ENCODE measurements around the gene PTK7.
"Not testable (repeated sequence)": the region's sequence is repeated elsewhere in the genome, so short reads cannot be mapped to it uniquely, and the experiment has no call there.

The PTK7 gene

DNA sequence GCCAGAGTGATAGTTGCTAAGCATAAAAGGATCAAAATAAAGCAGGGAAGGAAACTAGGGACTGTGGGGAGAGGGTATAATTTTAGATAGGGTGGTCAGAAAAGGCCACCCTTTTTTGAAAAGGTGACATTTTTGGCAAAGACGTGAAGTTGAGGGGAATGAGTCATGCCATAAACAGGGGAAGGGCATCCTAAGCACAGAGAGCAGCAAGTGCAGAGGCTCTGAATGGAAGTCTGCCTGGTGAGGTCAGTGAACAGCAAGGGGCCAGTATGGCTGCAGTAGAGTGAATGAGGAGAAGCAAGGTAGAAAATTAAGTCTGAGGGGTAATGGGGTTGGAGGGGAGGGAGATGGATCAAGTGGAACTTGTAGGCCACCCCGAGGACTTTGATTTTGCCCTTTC lies 14.3 kb upstream of the PTK7 start:
- no peaks in the 10 kb centered on the region for H3K9me3 Mint-ChIP-seq (ENCODE audit: low read depth)
- H3K36me3 Mint-ChIP-seq: peaks cover 11% of the 10 kb centered on the region
- peak overlapping the region; percentile 22 for H3K4me3 Mint-ChIP-seq
- H3K27ac Mint-ChIP-seq: no peak overlapping the region
- H3K27me3 Mint-ChIP-seq: no peaks in the 10 kb centered on the region
- peaks cover 36% of the 10 kb centered on the region for H3K4me1 Mint-ChIP-seq (ENCODE audit: low read depth)

DNA sequence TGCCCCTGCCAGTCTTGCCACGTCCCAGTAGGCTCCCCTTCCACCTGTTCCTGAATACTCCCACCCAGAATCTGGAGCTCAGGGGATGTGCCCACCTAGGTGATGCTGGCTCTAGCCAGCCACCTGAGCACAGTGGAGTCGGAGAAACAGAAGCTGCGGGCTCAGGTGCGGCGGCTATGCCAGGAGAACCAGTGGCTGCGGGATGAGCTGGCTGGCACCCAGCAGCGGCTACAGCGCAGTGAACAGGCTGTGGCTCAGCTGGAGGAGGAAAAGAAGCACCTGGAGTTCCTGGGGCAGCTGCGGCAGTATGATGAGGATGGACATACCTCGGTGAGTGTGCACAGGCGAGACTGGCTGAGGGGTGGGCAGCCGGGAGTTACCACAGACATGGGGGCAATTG lies 13.3 kb upstream of the PTK7 start:
- Mint-ChIP-seq H3K4me3 (no peak overlapping the region), H3K27me3 (no peaks in the 10 kb centered on the region), H3K4me1 (ENCODE audit: low read depth) (peaks cover 33% of the 10 kb centered on the region), H3K27ac (no peak overlapping the region), H3K9me3 (ENCODE audit: low read depth) (no peaks in the 10 kb centered on the region), H3K36me3 (peaks cover 11% of the 10 kb centered on the region)

DNA sequence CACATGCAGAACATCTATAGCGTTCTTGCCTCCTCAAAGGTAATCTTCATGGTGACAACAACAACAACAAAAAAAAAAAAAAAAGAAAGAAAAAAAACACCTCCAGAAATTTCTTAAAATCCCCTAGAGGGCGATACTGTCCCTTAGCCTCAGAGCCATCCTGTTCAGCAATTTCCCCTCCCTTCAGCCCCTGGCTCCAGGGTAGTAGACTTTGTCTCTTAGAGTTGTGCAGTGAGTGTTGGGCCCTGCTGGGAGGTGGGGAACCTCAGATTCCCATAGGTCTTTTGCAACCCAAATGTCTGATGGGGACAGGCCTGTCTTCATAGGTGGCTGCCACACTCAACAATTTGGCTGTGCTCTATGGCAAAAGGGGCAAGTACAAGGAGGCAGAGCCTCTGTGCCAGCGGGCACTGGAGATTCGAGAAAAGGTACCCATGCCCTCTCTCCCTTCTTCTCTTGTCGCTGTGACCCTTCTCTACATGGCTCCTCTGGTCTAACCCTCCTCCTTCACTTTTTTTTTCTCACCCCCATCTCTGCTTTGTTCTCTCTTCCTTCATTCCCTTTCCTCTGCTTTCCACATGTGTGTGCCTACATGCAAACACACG lies 6.0 kb upstream of the PTK7 start:
- no peaks in the 10 kb centered on the region for H3K9me3 Mint-ChIP-seq (ENCODE audit: low read depth)
- no peak overlapping the region for H3K4me3 Mint-ChIP-seq
- no peaks in the 10 kb centered on the region for H3K4me1 Mint-ChIP-seq (ENCODE audit: low read depth)
- no peak overlapping the region for H3K27ac Mint-ChIP-seq
- H3K27me3 Mint-ChIP-seq: no peaks in the 10 kb centered on the region
- H3K36me3 Mint-ChIP-seq: peaks cover 18% of the 10 kb centered on the region

DNA sequence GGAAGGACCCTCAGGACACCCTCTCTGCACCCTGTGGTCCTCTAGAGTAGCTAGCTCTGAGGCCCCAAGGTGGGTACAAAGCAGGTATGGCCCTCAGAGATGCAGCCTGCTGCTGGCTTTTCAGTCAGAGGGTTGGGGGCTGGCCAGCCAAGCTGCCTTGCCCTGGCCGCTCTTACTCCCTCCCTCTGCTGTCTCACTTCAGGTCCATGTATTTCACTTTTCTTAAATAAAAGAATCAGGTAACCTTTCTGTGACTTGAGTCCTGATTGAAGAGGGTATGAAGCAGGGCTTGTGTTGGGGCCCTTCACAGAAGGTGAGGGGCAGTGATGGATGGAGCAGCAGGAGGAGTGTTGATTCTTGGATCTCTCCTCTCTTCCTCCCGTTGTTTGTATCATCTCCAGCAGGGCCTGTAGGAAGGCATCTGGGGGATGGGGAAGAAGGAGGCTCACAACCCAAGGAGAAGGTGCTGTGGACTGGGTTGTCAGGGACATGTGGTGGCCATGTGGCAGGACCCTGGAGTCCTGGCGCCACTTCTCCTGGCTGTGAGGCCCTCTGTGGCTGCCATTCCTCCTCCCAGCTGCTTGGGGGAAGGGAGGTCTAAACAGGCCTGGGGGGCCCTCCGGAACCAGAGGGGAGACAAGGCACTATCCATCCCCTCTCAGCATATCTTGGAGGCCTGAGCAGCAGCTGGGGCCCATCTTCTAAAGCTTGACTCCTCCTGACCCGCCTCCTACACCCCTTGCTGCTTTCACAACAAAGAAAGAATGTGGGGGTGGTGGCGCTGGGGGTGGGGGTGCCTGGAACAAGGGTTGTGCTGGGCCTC lies 1.1 kb upstream of the PTK7 start:
- peak overlapping the region; percentile 70 for H3K4me3 Mint-ChIP-seq
- H3K27me3 Mint-ChIP-seq: peaks cover 6% of the 10 kb centered on the region
- no peaks in the 10 kb centered on the region for H3K9me3 Mint-ChIP-seq (ENCODE audit: low read depth)
- peaks cover 18% of the 10 kb centered on the region for H3K36me3 Mint-ChIP-seq
- H3K4me1 Mint-ChIP-seq (ENCODE audit: low read depth): peaks cover 8% of the 10 kb centered on the region
- no peak overlapping the region for H3K27ac Mint-ChIP-seq

DNA sequence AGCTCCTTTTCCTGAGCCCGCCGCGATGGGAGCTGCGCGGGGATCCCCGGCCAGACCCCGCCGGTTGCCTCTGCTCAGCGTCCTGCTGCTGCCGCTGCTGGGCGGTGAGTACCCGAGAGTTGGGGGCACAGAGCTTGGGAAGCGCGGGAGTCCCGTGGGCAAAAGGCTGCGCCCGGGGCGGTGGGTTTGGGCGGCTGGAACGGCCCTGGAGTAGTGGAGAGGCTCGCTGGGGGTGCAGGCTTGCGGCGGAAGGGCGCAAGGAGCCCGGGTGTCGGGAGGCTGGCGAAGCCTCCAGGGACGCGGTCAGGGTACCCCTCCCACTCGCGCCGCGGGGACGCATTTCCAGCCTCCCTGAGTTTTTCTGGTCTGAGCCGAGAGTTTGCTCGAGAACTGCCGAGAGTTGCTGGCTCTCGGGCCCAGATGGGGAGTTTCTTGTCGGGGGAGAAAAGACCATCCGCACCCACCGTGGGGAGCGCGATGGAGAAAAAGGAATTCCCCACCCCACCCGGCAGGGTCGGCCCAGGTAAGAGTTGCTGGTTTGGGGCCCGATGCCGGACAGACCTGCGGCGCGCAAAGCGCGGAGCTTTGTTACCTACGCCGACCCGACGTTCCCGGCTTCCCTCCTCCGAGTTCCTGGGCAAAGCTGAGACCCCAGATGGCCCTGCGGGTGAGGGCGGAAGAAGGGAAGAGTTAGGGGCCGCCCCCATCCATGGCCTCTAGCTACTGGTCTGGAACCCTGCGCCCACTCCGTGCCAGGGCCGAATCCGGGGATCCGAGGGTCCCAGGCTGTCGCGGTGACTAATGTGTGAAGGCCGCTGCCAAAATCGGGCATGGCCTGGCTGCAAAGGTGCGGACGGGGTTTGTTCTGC lies 584 bp downstream of the PTK7 start:
- peaks cover 6% of the 10 kb centered on the region for H3K27me3 Mint-ChIP-seq
- H3K36me3 Mint-ChIP-seq: peaks cover 16% of the 10 kb centered on the region
- peak overlapping the region; percentile 73 for H3K4me3 Mint-ChIP-seq
- peaks cover 8% of the 10 kb centered on the region for H3K4me1 Mint-ChIP-seq (ENCODE audit: low read depth)
- no peaks in the 10 kb centered on the region for H3K9me3 Mint-ChIP-seq (ENCODE audit: low read depth)
- H3K27ac Mint-ChIP-seq: no peak overlapping the region

DNA sequence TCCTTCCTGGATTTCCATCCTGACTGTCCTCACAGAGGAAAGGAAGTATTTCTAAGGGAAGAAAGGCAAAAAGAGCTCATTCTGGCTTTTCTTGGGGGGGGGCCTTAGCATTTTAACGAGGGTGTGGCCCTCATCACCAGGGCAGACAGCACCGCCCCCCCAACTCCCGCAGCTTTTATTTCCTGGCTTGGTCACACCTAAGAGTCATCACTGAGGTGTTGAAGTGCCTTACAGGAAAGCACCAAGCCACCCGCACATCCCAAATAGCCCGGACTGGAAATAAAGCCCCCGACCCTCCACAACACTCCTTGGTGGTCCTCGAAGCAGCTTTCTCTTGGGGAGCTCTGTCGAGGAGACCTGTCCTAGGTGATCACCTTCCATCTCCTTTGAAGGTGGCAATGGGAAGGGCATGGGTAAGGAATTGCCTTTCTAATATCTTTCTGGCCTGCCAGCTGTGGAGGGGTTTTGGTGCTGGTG lies 1.3 kb downstream of the PTK7 start:
- Mint-ChIP-seq H3K4me1 (ENCODE audit: low read depth) (peaks cover 8% of the 10 kb centered on the region), H3K27me3 (peaks cover 6% of the 10 kb centered on the region), H3K4me3 (peak overlapping the region; percentile 73), H3K36me3 (peaks cover 9% of the 10 kb centered on the region), H3K27ac (no peak overlapping the region), H3K9me3 (ENCODE audit: low read depth) (no peaks in the 10 kb centered on the region)

DNA sequence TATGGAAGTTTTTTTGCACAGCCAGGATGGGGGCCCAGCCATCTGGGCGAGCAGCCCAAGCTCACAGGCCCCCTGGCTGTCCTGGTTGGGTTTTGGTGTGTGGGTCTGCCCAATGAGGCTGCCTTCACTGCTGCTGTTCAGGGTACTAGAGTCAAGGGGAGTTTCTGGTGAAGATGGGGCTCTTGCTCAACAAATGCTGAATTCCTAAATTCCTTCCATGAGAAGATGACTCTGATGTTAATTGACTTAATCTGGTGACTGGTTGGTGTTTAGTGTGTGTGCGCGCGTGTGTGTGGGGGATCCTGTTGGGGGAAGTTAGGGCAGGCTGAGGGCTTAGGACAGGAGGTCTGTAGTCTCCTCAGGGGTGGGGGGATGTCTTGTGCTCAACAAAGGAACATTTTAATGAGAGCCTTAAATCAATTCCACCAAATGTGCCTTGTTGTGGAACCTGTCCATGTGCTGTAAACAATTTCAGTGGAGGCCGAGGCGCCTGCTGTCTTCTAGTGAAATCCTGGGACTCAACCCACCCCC lies 1.9 kb downstream of the PTK7 start:
- Mint-ChIP-seq H3K4me3 (peak overlapping the region; percentile 73), H3K36me3 (peaks cover 6% of the 10 kb centered on the region), H3K4me1 (ENCODE audit: low read depth) (peaks cover 8% of the 10 kb centered on the region), H3K9me3 (ENCODE audit: low read depth) (no peaks in the 10 kb centered on the region), H3K27me3 (peaks cover 6% of the 10 kb centered on the region), H3K27ac (no peak overlapping the region)

DNA sequence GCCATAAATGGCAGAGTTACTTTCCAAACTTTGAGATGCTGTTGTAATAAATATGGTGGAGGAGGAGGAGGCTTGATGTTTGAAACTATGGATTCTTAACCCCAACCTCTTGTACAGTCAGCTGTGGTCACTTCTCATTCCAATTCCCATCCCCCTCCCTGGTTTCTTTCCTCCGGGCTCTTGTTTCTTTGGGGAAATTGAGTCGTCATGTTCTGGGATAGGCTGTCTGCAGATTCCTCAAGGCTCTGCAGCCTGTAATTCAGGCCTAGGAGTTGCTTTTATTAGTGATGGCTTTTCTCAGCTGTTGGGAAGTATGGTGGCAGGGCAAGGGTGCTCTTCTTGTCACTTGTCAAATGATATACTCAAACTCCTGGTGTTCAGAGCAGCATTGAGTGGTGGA lies 2.6 kb downstream of the PTK7 start:
- no peak overlapping the region for H3K27ac Mint-ChIP-seq
- peaks cover 6% of the 10 kb centered on the region for H3K36me3 Mint-ChIP-seq
- H3K4me3 Mint-ChIP-seq: no peak overlapping the region
- no peaks in the 10 kb centered on the region for H3K9me3 Mint-ChIP-seq (ENCODE audit: low read depth)
- peaks cover 8% of the 10 kb centered on the region for H3K4me1 Mint-ChIP-seq (ENCODE audit: low read depth)
- H3K27me3 Mint-ChIP-seq: peaks cover 6% of the 10 kb centered on the region

DNA sequence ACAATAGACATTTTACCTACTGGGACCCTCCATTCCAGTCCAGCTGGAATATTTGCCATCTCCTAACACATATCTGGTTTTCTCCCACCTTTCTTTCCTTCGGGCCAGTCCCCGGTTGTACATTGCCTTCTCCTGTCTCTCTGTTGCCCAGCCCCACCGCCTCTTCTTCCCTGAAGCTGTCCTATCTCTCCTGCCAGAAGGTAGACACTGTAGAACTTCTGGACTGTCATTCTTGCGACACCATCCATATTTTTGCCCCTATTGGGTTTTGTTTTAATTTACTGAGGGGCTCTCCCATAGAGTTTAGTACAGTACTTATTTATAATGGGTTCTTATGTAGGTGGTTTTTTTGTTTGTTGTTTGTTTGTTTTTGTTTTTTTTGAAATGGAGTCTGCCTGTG lies 4.9 kb downstream of the PTK7 start:
- H3K9me3 Mint-ChIP-seq (ENCODE audit: low read depth): no peaks in the 10 kb centered on the region
- H3K27ac Mint-ChIP-seq: no peak overlapping the region

DNA sequence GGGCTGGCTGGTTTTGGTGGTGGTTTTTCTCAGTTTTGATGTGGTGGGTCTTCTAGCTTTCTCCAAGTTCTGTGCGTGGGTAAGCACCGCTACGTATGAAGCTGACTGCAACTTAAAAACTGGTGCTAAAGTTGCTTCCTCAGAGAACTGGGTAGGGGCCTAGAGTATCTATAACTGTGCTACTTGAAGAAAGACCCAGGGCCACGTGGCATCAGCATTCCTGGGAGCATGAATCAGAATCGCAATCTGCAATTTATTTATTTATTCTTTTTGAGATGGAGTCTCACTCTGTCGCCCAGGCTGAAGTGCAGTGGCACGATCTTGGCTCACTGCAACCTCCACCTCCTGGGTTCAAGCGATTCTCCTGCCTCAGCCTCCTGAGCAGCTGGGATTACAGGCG lies 5.8 kb downstream of the PTK7 start:
- not testable (repeated sequence) for H3K4me3 Mint-ChIP-seq; H3K36me3 Mint-ChIP-seq; H3K4me1 Mint-ChIP-seq (ENCODE audit: low read depth); H3K27me3 Mint-ChIP-seq; H3K27ac Mint-ChIP-seq; H3K9me3 Mint-ChIP-seq (ENCODE audit: low read depth)

More for the DNA sequence above, 4.9 kb downstream of the PTK7 start:
- Mint-ChIP-seq H3K27me3 (peaks cover 6% of the 10 kb centered on the region), H3K36me3 (no peaks in the 10 kb centered on the region), H3K4me1 (ENCODE audit: low read depth) (peaks cover 8% of the 10 kb centered on the region), H3K4me3 (no peak overlapping the region)

DNA sequence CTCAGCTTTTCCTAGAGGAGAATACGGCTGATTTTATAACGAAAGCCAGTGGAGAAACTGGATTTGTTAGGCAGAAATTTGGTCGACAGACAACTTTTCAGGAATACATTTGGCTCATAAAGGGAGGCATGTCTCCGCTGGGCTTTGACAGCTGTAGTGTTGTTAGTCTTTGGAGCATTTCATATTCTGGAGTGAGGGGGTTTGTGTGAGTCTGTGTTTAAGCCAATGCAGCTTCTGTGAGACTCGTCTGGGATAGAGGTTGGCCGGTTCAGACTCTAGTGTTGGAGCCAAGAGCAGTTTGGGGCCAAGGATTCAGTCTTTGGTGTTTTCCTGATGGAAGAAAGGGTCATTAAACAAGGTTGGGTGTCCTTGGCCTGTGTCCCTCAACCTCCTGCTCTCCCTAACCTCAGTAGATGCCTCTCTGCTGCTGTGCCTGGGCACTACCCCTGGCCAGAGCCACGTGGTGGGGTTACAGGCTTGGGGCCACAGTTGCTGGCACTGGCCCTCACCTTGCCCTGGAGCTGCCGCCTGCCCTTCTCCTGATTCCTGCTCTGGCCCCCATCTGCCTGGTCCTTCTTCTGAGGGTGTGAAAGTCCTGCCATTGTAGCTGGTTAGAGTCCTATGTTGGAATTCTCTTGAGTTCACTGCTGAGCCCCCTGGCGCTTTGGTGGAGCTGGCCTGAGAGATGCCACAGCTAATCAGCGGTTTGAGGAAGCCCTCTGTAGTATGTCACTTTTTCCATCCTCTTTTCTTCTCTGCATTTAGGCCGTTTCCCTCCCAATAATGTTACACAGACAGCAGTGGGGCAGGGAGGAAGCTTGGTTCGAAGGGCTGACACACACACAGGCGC lies 6.9 kb downstream of the PTK7 start:
- Mint-ChIP-seq H3K36me3 (no peaks in the 10 kb centered on the region), H3K27me3 (peaks cover 1% of the 10 kb centered on the region)

DNA sequence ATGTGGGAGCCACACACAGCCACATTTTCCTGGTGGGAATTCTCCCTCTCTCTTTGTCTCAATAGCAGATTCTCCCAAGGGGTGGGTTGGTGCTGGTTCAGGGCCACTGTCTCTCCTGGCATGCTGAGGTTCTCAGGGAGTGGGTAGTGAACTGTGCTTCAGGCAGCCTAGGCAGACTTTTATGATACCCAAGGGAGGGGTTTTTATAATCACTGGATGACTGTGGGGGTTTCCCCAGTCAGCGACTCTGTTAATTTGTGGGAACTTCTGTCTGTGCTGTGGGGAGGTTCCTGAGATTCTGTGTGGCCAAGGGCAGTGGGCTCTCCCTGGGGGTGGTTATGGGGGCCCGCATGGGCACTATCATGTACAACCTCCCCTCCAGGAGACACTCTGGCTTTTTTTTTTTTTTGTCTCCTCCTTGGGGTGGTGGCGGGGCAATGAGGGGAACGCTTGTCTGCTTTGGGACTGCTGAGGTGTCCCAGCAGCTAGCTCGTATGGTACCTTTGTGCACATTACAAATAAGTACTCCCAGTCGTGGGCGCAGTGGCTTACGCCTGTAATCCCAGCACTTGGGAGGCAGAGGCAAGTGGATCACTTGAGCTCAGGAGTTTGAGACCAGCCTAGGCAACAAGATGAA lies 10.0 kb downstream of the PTK7 start:
- Mint-ChIP-seq H3K27ac (no peak overlapping the region), H3K9me3 (ENCODE audit: low read depth) (no peaks in the 10 kb centered on the region), H3K36me3 (no peaks in the 10 kb centered on the region), H3K4me3 (no peak overlapping the region), H3K27me3 (no peaks in the 10 kb centered on the region), H3K4me1 (ENCODE audit: low read depth) (no peaks in the 10 kb centered on the region)

More for the DNA sequence above, 6.9 kb downstream of the PTK7 start:
- Mint-ChIP-seq H3K9me3 (ENCODE audit: low read depth) (no peaks in the 10 kb centered on the region), H3K27ac (no peak overlapping the region), H3K4me3 (no peak overlapping the region), H3K4me1 (ENCODE audit: low read depth) (no peaks in the 10 kb centered on the region)

DNA sequence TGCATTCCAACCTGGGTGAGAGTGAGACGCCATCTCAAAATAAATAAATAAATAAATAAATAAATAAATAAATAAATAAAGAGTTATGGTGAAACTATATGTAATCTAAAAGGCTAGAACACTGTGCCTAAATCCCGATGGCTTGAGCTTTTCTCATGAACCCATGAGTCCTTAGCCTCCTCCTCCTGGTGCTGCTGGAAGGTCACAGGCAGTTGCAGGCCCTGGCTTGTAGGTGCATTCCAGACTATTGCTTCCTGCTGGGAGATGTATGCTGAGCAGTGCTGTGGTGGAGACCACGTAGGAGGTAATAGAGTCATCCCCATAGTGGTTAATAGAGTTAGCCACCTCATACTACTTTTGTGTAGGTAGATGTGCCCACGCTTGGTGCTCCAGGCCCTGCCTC lies 12.5 kb downstream of the PTK7 start:
- H3K36me3 Mint-ChIP-seq: no peaks in the 10 kb centered on the region
- H3K9me3 Mint-ChIP-seq (ENCODE audit: low read depth): no peaks in the 10 kb centered on the region
- no peak overlapping the region for H3K27ac Mint-ChIP-seq
- peaks cover 9% of the 10 kb centered on the region for H3K4me1 Mint-ChIP-seq (ENCODE audit: low read depth)
- no peak overlapping the region for H3K4me3 Mint-ChIP-seq
- H3K27me3 Mint-ChIP-seq: no peaks in the 10 kb centered on the region

DNA sequence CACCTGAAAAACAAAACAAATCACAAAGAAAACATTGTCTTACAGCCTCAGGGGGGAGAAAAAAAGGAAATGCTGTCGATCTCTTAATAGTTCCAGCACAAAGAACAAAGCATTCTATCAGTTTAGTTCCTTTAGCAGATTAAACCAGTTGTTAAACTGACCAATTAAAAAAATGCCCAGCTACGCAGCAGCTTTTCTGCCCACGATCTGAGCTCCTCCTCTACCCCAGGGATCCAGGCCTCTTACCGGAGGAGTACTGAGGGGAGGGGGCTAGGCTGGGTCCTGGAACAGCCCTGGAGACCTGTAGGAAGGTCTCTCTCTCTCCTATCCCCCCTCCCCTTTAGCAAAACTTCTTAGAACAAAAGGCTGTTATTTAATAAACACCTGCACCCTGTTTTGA lies 13.4 kb downstream of the PTK7 start:
- H3K9me3 Mint-ChIP-seq (ENCODE audit: low read depth): no peaks in the 10 kb centered on the region
- H3K36me3 Mint-ChIP-seq: no peaks in the 10 kb centered on the region
- H3K4me3 Mint-ChIP-seq: no peak overlapping the region
- peaks cover 13% of the 10 kb centered on the region for H3K4me1 Mint-ChIP-seq (ENCODE audit: low read depth)
- H3K27me3 Mint-ChIP-seq: no peaks in the 10 kb centered on the region
- no peak overlapping the region for H3K27ac Mint-ChIP-seq
